ENCODE data around the gene MT1M.
A peak's percentile ranks its signal among the peaks of the same experiment; 100 is the strongest.
"Not testable (repeated sequence)": the region's sequence is repeated elsewhere in the genome, so short reads cannot be mapped to it uniquely, and the experiment has no call there.

The MT1M gene

GRCh38 chr16:56667581-56668571 is 35.4 kb downstream of the MT1M start, which contains the start of gene MT1G:
TSS of gene MT1G (minus strand) at chr16:56668065. CDS start at chr16:56667993, 72 bp downstream.
- Mint-ChIP-seq H3K9me3 (no peaks in the 10 kb centered on the region), H3K27ac (no peak within 1 kb of the TSS), H3K27me3 (ENCODE audit: low read depth, poor library complexity) (peaks cover 100% of the 10 kb centered on the region), H3K4me3 (no peak within 1 kb of the TSS), H3K36me3 (ENCODE audit: low read depth) (no peaks in the 10 kb centered on the region), H3K4me1 (peaks cover 13% of the 10 kb centered on the region)
- no peak for TF ChIP-seq CTCF (IDR thresholded peaks at IDR 0.05)
- peak; percentile 40 for DNase-seq

GRCh38 chr16:56669005-56669839 is 36.8 kb downstream of the MT1M start, which contains the start of gene MT1H:
TSS of gene MT1H (plus strand) at chr16:56669814. CDS start at chr16:56669885, 71 bp downstream.
- Mint-ChIP-seq H3K4me1 (peaks cover 7% of the 10 kb centered on the region), H3K4me3 (no peak within 1 kb of the TSS), H3K36me3 (ENCODE audit: low read depth) (no peaks in the 10 kb centered on the region), H3K9me3 (no peaks in the 10 kb centered on the region), H3K27ac (no peak within 1 kb of the TSS), H3K27me3 (ENCODE audit: low read depth, poor library complexity) (peaks cover 100% of the 10 kb centered on the region)
- no peak for DNase-seq
- no peak for TF ChIP-seq CTCF (IDR thresholded peaks at IDR 0.05)

GRCh38 chr16:56669840-56670619 is 37.6 kb downstream of the MT1M start:
- no peak for DNase-seq
- H3K4me3 Mint-ChIP-seq: no peak overlapping the region
- H3K36me3 Mint-ChIP-seq (ENCODE audit: low read depth): no peaks in the 10 kb centered on the region
- H3K9me3 Mint-ChIP-seq: no peaks in the 10 kb centered on the region
- H3K27ac Mint-ChIP-seq: no peak overlapping the region
- TF ChIP-seq CTCF (IDR thresholded peaks at IDR 0.05): no peak
- peaks cover 7% of the 10 kb centered on the region for H3K4me1 Mint-ChIP-seq
- peaks cover 100% of the 10 kb centered on the region for H3K27me3 Mint-ChIP-seq (ENCODE audit: low read depth, poor library complexity)

GRCh38 chr16:56670620-56670934 is 38.1 kb downstream of the MT1M start:
- H3K36me3 Mint-ChIP-seq (ENCODE audit: low read depth): no peaks in the 10 kb centered on the region
- H3K27ac Mint-ChIP-seq: no peak overlapping the region
- peaks cover 100% of the 10 kb centered on the region for H3K27me3 Mint-ChIP-seq (ENCODE audit: low read depth, poor library complexity)
- no peak for TF ChIP-seq CTCF (IDR thresholded peaks at IDR 0.05)
- DNase-seq: no peak
- no peak overlapping the region for H3K4me3 Mint-ChIP-seq
- no peaks in the 10 kb centered on the region for H3K9me3 Mint-ChIP-seq
- peaks cover 12% of the 10 kb centered on the region for H3K4me1 Mint-ChIP-seq

GRCh38 chr16:56671691-56672090 is 39.2 kb downstream of the MT1M start:
- H3K27me3 Mint-ChIP-seq (ENCODE audit: low read depth, poor library complexity): peaks cover 100% of the 10 kb centered on the region
- not testable (repeated sequence) for H3K27ac Mint-ChIP-seq; H3K4me3 Mint-ChIP-seq; H3K9me3 Mint-ChIP-seq; DNase-seq; H3K36me3 Mint-ChIP-seq (ENCODE audit: low read depth)
- peaks cover 22% of the 10 kb centered on the region for H3K4me1 Mint-ChIP-seq

- Mint-ChIP-seq H3K27me3 (ENCODE audit: low read depth, poor library complexity) (peaks cover 100% of the 10 kb centered on the region), H3K4me1 (peaks cover 23% of the 10 kb centered on the region)
- H3K9me3 Mint-ChIP-seq; H3K4me3 Mint-ChIP-seq; DNase-seq; H3K27ac Mint-ChIP-seq; H3K36me3 Mint-ChIP-seq (ENCODE audit: low read depth): not testable (repeated sequence)
These were observed 39.7 kb downstream of the MT1M start for GRCh38 chr16:56672171-56672570.

Data from nephron progenitor cell (in vitro differentiated cells).